ENCODE data around the gene AP1AR. TPM values are rescaled to one million over a fixed set of nuclear protein-coding genes. Genes with fewer than 3 reads are reported as not detected.

AP1AR gene
- total RNA-seq, 3 donors from 2014 or later (not counting 1 experiment from before 2014, with no cell fraction given), result 7.5 to 9.4 (median 7.5) TPM

GRCh38 chr4:112236040-112236439 is 4.5 kb downstream of the AP1AR start:
- no peak for ATAC-seq
- DNase-seq, result no peak
- Histone ChIP-seq H3K27ac (ENCODE audit: low read length) (no peak overlapping the region), H3K27me3 (ENCODE audit: control insufficient read depth, insufficient read depth, low read length) (no peaks in the 10 kb centered on the region), H3K9me3 (ENCODE audit: control insufficient read depth, insufficient read depth, low read length) (no peaks in the 10 kb centered on the region), H3K4me3 (ENCODE audit: low read length) (no peak overlapping the region), H3K4me1 (ENCODE audit: control insufficient read depth, insufficient read depth, low read length) (peaks cover 5% of the 10 kb centered on the region), H3K36me3 (ENCODE audit: control insufficient read depth, insufficient read depth, low read length) (no peaks in the 10 kb centered on the region)
- Mint-ChIP-seq H3K27ac (no peak overlapping the region), H3K9me3 (no peaks in the 10 kb centered on the region), H3K4me1 (peaks cover 17 to 20% of the 10 kb centered on the region in 2 donors), H3K4me3 (no peak overlapping the region), H3K36me3 (no peaks in the 10 kb centered on the region), H3K27me3 (ENCODE audit: low read depth in 2 of 2) (no peaks in the 10 kb centered on the region)
- intact Hi-C loops (cut with micrococcal nuclease), result loop anchor here (10.0 kb wide), 1 partner anchor 289 kb away; no protein-coding TSS in a partner anchor
- no peak for TF ChIP-seq CTCF (IDR thresholded peaks at IDR 0.05)
- 94% methylated on average over 2 of the region's 2 CpGs for WGBS (ENCODE audit: insufficient coverage)

- 93% methylated on average over 2 of the region's 2 CpGs for WGBS (ENCODE audit: insufficient coverage)
- H3K36me3 Mint-ChIP-seq, result no peaks in the 10 kb centered on the region
- no peak for TF ChIP-seq CTCF (IDR thresholded peaks at IDR 0.05)
- no peaks in the 10 kb centered on the region for H3K9me3 Mint-ChIP-seq
- H3K27me3 Mint-ChIP-seq (ENCODE audit: low read depth in 2 of 2), result no peaks in the 10 kb centered on the region
- intact Hi-C loops (cut with micrococcal nuclease), result loop anchor here (10.0 kb wide), 1 partner anchor 286 kb away; no protein-coding TSS in a partner anchor
- Histone ChIP-seq H3K9me3 (ENCODE audit: control insufficient read depth, insufficient read depth, low read length) (no peaks in the 10 kb centered on the region), H3K4me1 (ENCODE audit: control insufficient read depth, insufficient read depth, low read length) (no peaks in the 10 kb centered on the region), H3K27ac (ENCODE audit: low read length) (no peak overlapping the region), H3K4me3 (ENCODE audit: low read length) (no peak overlapping the region), H3K36me3 (ENCODE audit: control insufficient read depth, insufficient read depth, low read length) (no peaks in the 10 kb centered on the region), H3K27me3 (ENCODE audit: control insufficient read depth, insufficient read depth, low read length) (no peaks in the 10 kb centered on the region)
- DNase-seq (no peak), ATAC-seq (no peak)
- H3K4me3 Mint-ChIP-seq, result no peak overlapping the region
- no peak overlapping the region for H3K27ac Mint-ChIP-seq
- H3K4me1 Mint-ChIP-seq, result peaks cover 9% of the 10 kb centered on the region in 2 donors
These were observed 7.2 kb downstream of the AP1AR start for GRCh38 chr4:112238833-112239232.

GRCh38 chr4:112245383-112245782 is 13.8 kb downstream of the AP1AR start:
- no peak overlapping the region for H3K4me3 ChIP-seq (ENCODE audit: low read length)
- Mint-ChIP-seq H3K4me3 (no peak overlapping the region), H3K36me3 (no peaks in the 10 kb centered on the region), H3K27ac (no peak overlapping the region), H3K9me3 (no peaks in the 10 kb centered on the region), H3K27me3 (ENCODE audit: low read depth in 2 of 2) (no peaks in the 10 kb centered on the region), H3K4me1 (peaks cover 0 to 3% of the 10 kb centered on the region in 2 donors)
- no peaks in the 10 kb centered on the region for H3K36me3 ChIP-seq (ENCODE audit: control insufficient read depth, insufficient read depth, low read length)
- no peak for ATAC-seq
- H3K9me3 ChIP-seq (ENCODE audit: control insufficient read depth, insufficient read depth, low read length), result no peaks in the 10 kb centered on the region
- WGBS (ENCODE audit: insufficient coverage), result no CpG with 5 or more reads among the region's 2 CpGs
- no peak for DNase-seq
- no peak for TF ChIP-seq CTCF (IDR thresholded peaks at IDR 0.05)
- H3K27ac ChIP-seq (ENCODE audit: low read length), result no peak overlapping the region
- no peaks in the 10 kb centered on the region for H3K27me3 ChIP-seq (ENCODE audit: control insufficient read depth, insufficient read depth, low read length)
- H3K4me1 ChIP-seq (ENCODE audit: control insufficient read depth, insufficient read depth, low read length), result no peaks in the 10 kb centered on the region
- intact Hi-C loops (cut with micrococcal nuclease), result no loop called here

- no peak for TF ChIP-seq CTCF (IDR thresholded peaks at IDR 0.05)
- H3K27me3 ChIP-seq (ENCODE audit: control insufficient read depth, insufficient read depth, low read length), result no peaks in the 10 kb centered on the region
- H3K27ac ChIP-seq (ENCODE audit: low read length), result no peak overlapping the region
- no peaks in the 10 kb centered on the region for H3K4me1 ChIP-seq (ENCODE audit: control insufficient read depth, insufficient read depth, low read length)
- no peak for ATAC-seq
- H3K27ac Mint-ChIP-seq, result no peak overlapping the region
- DNase-seq, result no peak
- WGBS (ENCODE audit: insufficient coverage), result 100% methylated on average over 2 of the region's 3 CpGs
- H3K36me3 ChIP-seq (ENCODE audit: control insufficient read depth, insufficient read depth, low read length), result no peaks in the 10 kb centered on the region
- no peaks in the 10 kb centered on the region for H3K36me3 Mint-ChIP-seq
- no peaks in the 10 kb centered on the region for H3K27me3 Mint-ChIP-seq (ENCODE audit: low read depth in 2 of 2)
- H3K4me3 ChIP-seq (ENCODE audit: low read length), result no peak overlapping the region
- intact Hi-C loops (cut with micrococcal nuclease), result no loop called here
- H3K4me3 Mint-ChIP-seq, result no peak overlapping the region
- no peaks in the 10 kb centered on the region for H3K9me3 ChIP-seq (ENCODE audit: control insufficient read depth, insufficient read depth, low read length)
- no peaks in the 10 kb centered on the region for H3K4me1 Mint-ChIP-seq
- no peaks in the 10 kb centered on the region for H3K9me3 Mint-ChIP-seq
These were observed 15.4 kb downstream of the AP1AR start for GRCh38 chr4:112247021-112247420.

Measured in natural killer cell (primary cell).